HepG2 (cell line): ENCODE results near the gene RSAD1.

Experiments used
- ATM ChIP-seq: fragments of 450-650 bp; IDR thresholded peaks from 2 replicates; pipeline ENCODE4 v1.7.1; 2017; ENCODE audit warnings: mild to moderate bottlenecking, borderline replicate concordance
- CEBPB ChIP-seq: IDR thresholded peaks from 2 replicates; pipeline ENCODE4 v1.6.1; 2011; ENCODE audit warnings: low read depth, low read length, improper control_type of control experiment, borderline replicate concordance
- FOXK1 ChIP-seq: sonication (generic); formaldehyde crosslinking; IDR thresholded peaks from 2 replicates; pipeline ENCODE4 v1.4.0; 2020; ENCODE audit warnings: low read depth, missing genetic modification reagents, borderline replicate concordance
- MXD4 ChIP-seq: IDR thresholded peaks from 2 replicates; pipeline ENCODE4 v1.6.1; 2016; ENCODE audit warnings: mild to moderate bottlenecking, missing biosample characterization, missing genetic modification reagents
- PCBP2 ChIP-seq: fragments of 200-400 bp; formaldehyde crosslinking; optimal IDR thresholded peaks from 2 replicates; pipeline ENCODE3; 2018; ENCODE audit warnings: low read length, low read depth; ENCODE audit not compliant: poor library complexity, severe bottlenecking
- POLR2A ChIP-seq, 2 experiments: IDR thresholded peaks; 2 replicates each; pipeline ENCODE4 v1.6.1; 2011; ENCODE audit warnings: low read depth in 2 of 2, low read length in 2 of 2, mild to moderate bottlenecking in 1 of 2, moderate library complexity in 1 of 2; ENCODE audit not compliant: insufficient read depth in 1 of 2
- TSC22D2 ChIP-seq: sonication (generic); formaldehyde crosslinking; IDR thresholded peaks from 2 replicates; pipeline ENCODE4 v1.5.1; 2020; ENCODE audit warnings: missing genetic modification reagents, mild to moderate bottlenecking, borderline replicate concordance
- YY1 ChIP-seq: IDR thresholded peaks from 2 replicates; pipeline ENCODE4 v1.6.1; 2011; ENCODE audit warnings: low read length, low read depth, moderate library complexity, mild to moderate bottlenecking; ENCODE audit not compliant: insufficient read depth, insufficient replicate concordance
- ZBTB1 ChIP-seq: sonication (generic); formaldehyde crosslinking; IDR thresholded peaks from 2 replicates; pipeline ENCODE4 v1.4.0; 2020; ENCODE audit warnings: missing genetic modification reagents, borderline replicate concordance
- ZNF274 ChIP-seq: sonication (generic); formaldehyde crosslinking; IDR thresholded peaks from 2 replicates; pipeline ENCODE4 v1.5.1; 2020; ENCODE audit warnings: mild to moderate bottlenecking, missing genetic modification reagents
- ZNF329 ChIP-seq: sonication (generic); formaldehyde crosslinking; IDR thresholded peaks from 2 replicates; pipeline ENCODE4 v1.9.0; 2021; ENCODE audit warnings: low read depth, mild to moderate bottlenecking, missing genetic modification reagents
- ZNF496 ChIP-seq: sonication (generic); formaldehyde crosslinking; IDR thresholded peaks from 2 replicates; pipeline ENCODE4 v1.8.1; 2023; ENCODE audit warnings: mild to moderate bottlenecking, moderate library complexity, missing genetic modification reagents; ENCODE audit not compliant: insufficient replicate concordance
- TF ChIP-seq, protein P1 (sequence below): sonication (generic); formaldehyde crosslinking; IDR thresholded peaks from 2 replicates; pipeline ENCODE4 v1.5.0; 2020; ENCODE audit warnings: mild to moderate bottlenecking, missing genetic modification reagents, moderate library complexity
- TF ChIP-seq, protein P2 (sequence below), 2 experiments: IDR thresholded peaks; 2 replicates each; pipeline ENCODE4 v1.6.1; 2011 to 2012; ENCODE audit warnings: low read length in 2 of 2, borderline replicate concordance in 1 of 2, low read depth in 1 of 2, mild to moderate bottlenecking in 1 of 2, moderate library complexity in 1 of 2

DNA sequence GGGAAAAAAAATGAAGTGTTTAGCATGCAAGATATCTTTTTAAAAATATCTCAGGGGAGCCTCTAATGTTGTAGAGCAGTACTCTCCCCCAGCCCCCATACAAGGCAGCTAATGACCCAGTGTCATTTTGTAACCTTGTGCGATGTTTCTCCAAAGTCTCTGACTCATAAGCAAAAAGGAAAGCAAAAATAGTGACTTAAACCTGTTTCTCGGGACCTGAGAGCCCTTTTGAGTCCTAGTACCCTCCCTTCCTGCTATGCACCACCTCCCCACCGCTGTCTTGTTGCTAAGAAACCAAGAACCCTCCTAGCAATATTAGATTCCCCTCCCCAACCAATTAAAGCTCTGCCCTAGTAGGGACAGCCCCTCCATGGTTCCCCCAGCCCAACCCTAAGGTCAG, 32.4 kb downstream of the RSAD1 start:
- TF ChIP-seq PCBP2 (no peak), ZNF274 (CRISPR knock-in tag) (no peak), TSC22D2 (CRISPR knock-in tag) (no peak), ZNF496 (no peak), POLR2A (IDR thresholded peaks at IDR 0.05; ENCODE audit: insufficient read depth in 1 of 2, low read depth in 2 of 2, low read length in 2 of 2) (no peak), CEBPB (no peak), MXD4 (CRISPR knock-in tag) (no peak), ZBTB1 (CRISPR knock-in tag) (no peak), FOXK1 (CRISPR knock-in tag) (no peak), ZNF329 (CRISPR knock-in tag) (no peak), ATM (no peak), YY1 (no peak)
- TF ChIP-seq, protein P1, sequence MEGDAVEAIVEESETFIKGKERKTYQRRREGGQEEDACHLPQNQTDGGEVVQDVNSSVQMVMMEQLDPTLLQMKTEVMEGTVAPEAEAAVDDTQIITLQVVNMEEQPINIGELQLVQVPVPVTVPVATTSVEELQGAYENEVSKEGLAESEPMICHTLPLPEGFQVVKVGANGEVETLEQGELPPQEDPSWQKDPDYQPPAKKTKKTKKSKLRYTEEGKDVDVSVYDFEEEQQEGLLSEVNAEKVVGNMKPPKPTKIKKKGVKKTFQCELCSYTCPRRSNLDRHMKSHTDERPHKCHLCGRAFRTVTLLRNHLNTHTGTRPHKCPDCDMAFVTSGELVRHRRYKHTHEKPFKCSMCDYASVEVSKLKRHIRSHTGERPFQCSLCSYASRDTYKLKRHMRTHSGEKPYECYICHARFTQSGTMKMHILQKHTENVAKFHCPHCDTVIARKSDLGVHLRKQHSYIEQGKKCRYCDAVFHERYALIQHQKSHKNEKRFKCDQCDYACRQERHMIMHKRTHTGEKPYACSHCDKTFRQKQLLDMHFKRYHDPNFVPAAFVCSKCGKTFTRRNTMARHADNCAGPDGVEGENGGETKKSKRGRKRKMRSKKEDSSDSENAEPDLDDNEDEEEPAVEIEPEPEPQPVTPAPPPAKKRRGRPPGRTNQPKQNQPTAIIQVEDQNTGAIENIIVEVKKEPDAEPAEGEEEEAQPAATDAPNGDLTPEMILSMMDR, result no peak
- TF ChIP-seq, protein P2, sequence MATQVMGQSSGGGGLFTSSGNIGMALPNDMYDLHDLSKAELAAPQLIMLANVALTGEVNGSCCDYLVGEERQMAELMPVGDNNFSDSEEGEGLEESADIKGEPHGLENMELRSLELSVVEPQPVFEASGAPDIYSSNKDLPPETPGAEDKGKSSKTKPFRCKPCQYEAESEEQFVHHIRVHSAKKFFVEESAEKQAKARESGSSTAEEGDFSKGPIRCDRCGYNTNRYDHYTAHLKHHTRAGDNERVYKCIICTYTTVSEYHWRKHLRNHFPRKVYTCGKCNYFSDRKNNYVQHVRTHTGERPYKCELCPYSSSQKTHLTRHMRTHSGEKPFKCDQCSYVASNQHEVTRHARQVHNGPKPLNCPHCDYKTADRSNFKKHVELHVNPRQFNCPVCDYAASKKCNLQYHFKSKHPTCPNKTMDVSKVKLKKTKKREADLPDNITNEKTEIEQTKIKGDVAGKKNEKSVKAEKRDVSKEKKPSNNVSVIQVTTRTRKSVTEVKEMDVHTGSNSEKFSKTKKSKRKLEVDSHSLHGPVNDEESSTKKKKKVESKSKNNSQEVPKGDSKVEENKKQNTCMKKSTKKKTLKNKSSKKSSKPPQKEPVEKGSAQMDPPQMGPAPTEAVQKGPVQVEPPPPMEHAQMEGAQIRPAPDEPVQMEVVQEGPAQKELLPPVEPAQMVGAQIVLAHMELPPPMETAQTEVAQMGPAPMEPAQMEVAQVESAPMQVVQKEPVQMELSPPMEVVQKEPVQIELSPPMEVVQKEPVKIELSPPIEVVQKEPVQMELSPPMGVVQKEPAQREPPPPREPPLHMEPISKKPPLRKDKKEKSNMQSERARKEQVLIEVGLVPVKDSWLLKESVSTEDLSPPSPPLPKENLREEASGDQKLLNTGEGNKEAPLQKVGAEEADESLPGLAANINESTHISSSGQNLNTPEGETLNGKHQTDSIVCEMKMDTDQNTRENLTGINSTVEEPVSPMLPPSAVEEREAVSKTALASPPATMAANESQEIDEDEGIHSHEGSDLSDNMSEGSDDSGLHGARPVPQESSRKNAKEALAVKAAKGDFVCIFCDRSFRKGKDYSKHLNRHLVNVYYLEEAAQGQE (IDR thresholded peaks at IDR 0.05; ENCODE audit: borderline replicate concordance in 1 of 2, low read depth in 1 of 2, low read length in 2 of 2), result no peak
